Measurements from ENCODE around the gene CHRNB2. TPM values are rescaled to one million over a fixed set of nuclear protein-coding genes. Genes with fewer than 3 reads are reported as not detected.

CHRNB2 gene
- total and polyA plus RNA-seq, 9 of the 15 experiments (the other 6 are each of a cell fraction or from before 2014, with no cell fraction given) = 0.01 TPM; not detected in 8

GRCh38 chr1:154607609-154608396 lies 40.2 kb downstream of the CHRNB2 start, which contains the start of gene ADAR (continued):
- TF ChIP-seq ZNF398 (CRISPR knock-in tag; IDR thresholded peaks at IDR 0.05) (no peak), COPS2 (conservative IDR thresholded peaks at IDR 0.05) (no peak), GABPB1 (CRISPR knock-in tag; IDR thresholded peaks at IDR 0.05) (peak; percentile 36; the same call in 1 of the 2 replicates), ZNF668 (CRISPR knock-in tag; IDR thresholded peaks at IDR 0.05) (no peak), CREM (IDR thresholded peaks at IDR 0.05; ENCODE audit: low read depth) (0 out of 2 replicates have a peak, but pooled peaks have one; percentile 47), E2F5 (CRISPR knock-in tag; IDR thresholded peaks at IDR 0.05) (no peak), FOXP1 (CRISPR knock-in tag; IDR thresholded peaks at IDR 0.05) (no peak), ZNF79 (CRISPR knock-in tag; IDR thresholded peaks at IDR 0.05; ENCODE audit: low read depth) (no peak), MYBL2 (IDR thresholded peaks at IDR 0.05; ENCODE audit: low read depth) (no peak), MYBL2 (CRISPR knock-in tag; IDR thresholded peaks at IDR 0.05; ENCODE audit: borderline replicate concordance) (no peak), POLR2AphosphoS5 (IDR thresholded peaks at IDR 0.05; ENCODE audit: control insufficient read depth, insufficient read depth, low read depth, low read length) (no peak), HCFC1 (IDR thresholded peaks at IDR 0.05; ENCODE audit: low read depth, low read length) (peak; percentile 37), ZBTB5 (IDR thresholded peaks at IDR 0.05) (no peak), HNRNPK (IDR thresholded peaks at IDR 0.05; ENCODE audit: low read depth, low read length, poor library complexity, severe bottlenecking) (no peak), MEF2A (IDR thresholded peaks at IDR 0.05; ENCODE audit: control insufficient read depth, low read depth, low read length) (no peak), NUFIP1 (IDR thresholded peaks at IDR 0.05; ENCODE audit: partially characterized antibody) (no peak), TRIM28 (IDR thresholded peaks at IDR 0.05) (no peak), ZNF699 (CRISPR knock-in tag; IDR thresholded peaks at IDR 0.05; ENCODE audit: insufficient replicate concordance) (no peak), FOXM1 (IDR thresholded peaks at IDR 0.05; ENCODE audit: low read depth) (peak; percentile 38; the same call in 1 of the 2 replicates), FOXM1 (CRISPR knock-in tag; IDR thresholded peaks at IDR 0.05; ENCODE audit: low read depth) (no peak), SMC3 (conservative IDR thresholded peaks at IDR 0.05; ENCODE audit: insufficient read depth, low read depth, low read length) (no peak), PHF21A (IDR thresholded peaks at IDR 0.05; ENCODE audit: borderline replicate concordance, low read depth) (no peak), ZNF717 (CRISPR knock-in tag; IDR thresholded peaks at IDR 0.05) (no peak), CBX5 (IDR thresholded peaks at IDR 0.05; ENCODE audit: borderline replicate concordance, low read depth) (no peak), KDM4B (IDR thresholded peaks at IDR 0.05; ENCODE audit: borderline replicate concordance in 2 of 2, low read depth in 1 of 2) (no peak)
